Ascending aorta (tissue), 2 donors: ENCODE data around the gene ST7L. TPM values are rescaled to one million over a fixed set of nuclear protein-coding genes. Genes with fewer than 3 reads are reported as not detected.

Experiments
- DNase-seq, 2 donors: peaks; one replicate each; pipeline ENCODE4 v3.0.0-alpha.2; 2019; ENCODE audit warnings: low spot score in 2 of 2
- H3K27ac ChIP-seq, 2 donors: fragments of 200-600 bp; sonication (generic); one replicate each; pipeline ENCODE4 v1.5.1; 2016 to 2017; ENCODE audit warnings: mild to moderate bottlenecking in 1 of 2
- H3K27me3 ChIP-seq: fragments of 200-600 bp; sonication (generic); one replicate; pipeline ENCODE4 v1.5.1; 2017
- H3K36me3 ChIP-seq, 2 donors: fragments of 200-600 bp; sonication (generic); one replicate each; pipeline ENCODE4 v1.5.1; 2016
- H3K4me1 ChIP-seq, 2 donors: fragments of 200-600 bp; sonication (generic); one replicate each; pipeline ENCODE4 v1.5.1; 2016 to 2017; ENCODE audit warnings: mild to moderate bottlenecking in 1 of 2
- H3K4me3 ChIP-seq, 2 donors: fragments of 200-600 bp; sonication (generic); one replicate each; pipeline ENCODE4 v1.5.1; 2016 to 2017; ENCODE audit warnings: mild to moderate bottlenecking in 1 of 2
- H3K9me3 ChIP-seq, 2 donors: fragments of 200-600 bp; sonication (generic); one replicate each; pipeline ENCODE4 v1.5.1; 2016
- intact Hi-C: fragments of 100-400 bp; cut with DNase I; formaldehyde crosslinking; loops from one replicate; pipeline ENCODE4 v1.15.1; 2023
- total RNA-seq: library from RNA; depleted of rRNA; stranded (reverse); fragments of >200 nt; gene quantifications from one replicate; pipeline ENCODE4 v1.1.0, GENCODE V29; 2016
- TF ChIP-seq, protein P1 (sequence below), 3 experiments: fragments of 200-600 bp in 2 of 3; fragments of 450-650 bp in 1 of 3; sonication (generic) in 2 of 3; IDR thresholded peaks; one replicate each; pipeline ENCODE4 v1.5.1; 2016 to 2019; ENCODE audit warnings: antibody characterized with exemption in 3 of 3, mild to moderate bottlenecking in 1 of 3, moderate library complexity in 1 of 3

ST7L gene
- total RNA-seq, 1 donor from 2014 or later, result 4.0 TPM

DNA sequence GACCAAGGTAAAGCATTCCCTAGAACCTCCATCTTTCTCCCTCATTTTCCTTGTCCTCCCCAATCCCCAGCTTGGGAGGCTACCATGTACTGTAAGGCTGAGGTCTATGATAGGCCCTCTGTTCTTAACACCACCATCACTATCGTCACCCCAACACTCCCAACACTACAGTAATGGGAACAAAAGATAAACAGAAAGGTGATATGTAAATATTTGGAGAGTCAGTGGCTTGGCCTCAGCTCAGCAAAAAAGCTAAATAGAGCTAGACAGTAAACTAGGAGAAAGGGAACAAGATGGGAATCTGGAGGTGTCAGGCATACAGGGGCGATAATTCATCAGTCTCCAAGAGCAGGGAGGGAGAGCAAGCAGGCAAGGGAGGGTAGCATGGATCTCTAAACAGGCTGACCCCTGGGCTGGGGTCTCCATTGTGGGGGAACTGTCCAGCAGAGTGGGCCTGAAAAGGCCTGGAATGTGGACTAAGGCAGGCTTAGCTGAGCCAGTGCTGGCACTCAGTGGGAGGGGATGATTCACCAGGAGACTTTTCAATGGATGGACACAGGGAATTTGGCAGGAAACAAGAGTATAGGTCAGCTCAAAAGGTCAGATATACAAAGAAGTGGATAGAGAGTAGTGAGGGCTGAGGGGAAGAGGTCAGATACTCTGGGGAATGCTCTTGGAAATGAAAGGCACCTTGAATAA, 103.5 kb downstream of the ST7L start:
- Histone ChIP-seq H3K27me3 (no peaks in the 10 kb centered on the region), H3K4me3 (no peak overlapping the region), H3K4me1 (no peaks in the 10 kb centered on the region), H3K36me3 (peaks cover 0 to 9% of the 10 kb centered on the region in 2 donors), H3K9me3 (no peaks in the 10 kb centered on the region), H3K27ac (no peak overlapping the region)
- intact Hi-C loops, result no loop called here
- no peak for DNase-seq
- TF ChIP-seq, protein P1, sequence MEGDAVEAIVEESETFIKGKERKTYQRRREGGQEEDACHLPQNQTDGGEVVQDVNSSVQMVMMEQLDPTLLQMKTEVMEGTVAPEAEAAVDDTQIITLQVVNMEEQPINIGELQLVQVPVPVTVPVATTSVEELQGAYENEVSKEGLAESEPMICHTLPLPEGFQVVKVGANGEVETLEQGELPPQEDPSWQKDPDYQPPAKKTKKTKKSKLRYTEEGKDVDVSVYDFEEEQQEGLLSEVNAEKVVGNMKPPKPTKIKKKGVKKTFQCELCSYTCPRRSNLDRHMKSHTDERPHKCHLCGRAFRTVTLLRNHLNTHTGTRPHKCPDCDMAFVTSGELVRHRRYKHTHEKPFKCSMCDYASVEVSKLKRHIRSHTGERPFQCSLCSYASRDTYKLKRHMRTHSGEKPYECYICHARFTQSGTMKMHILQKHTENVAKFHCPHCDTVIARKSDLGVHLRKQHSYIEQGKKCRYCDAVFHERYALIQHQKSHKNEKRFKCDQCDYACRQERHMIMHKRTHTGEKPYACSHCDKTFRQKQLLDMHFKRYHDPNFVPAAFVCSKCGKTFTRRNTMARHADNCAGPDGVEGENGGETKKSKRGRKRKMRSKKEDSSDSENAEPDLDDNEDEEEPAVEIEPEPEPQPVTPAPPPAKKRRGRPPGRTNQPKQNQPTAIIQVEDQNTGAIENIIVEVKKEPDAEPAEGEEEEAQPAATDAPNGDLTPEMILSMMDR (IDR thresholded peaks at IDR 0.05), result no peak

DNA sequence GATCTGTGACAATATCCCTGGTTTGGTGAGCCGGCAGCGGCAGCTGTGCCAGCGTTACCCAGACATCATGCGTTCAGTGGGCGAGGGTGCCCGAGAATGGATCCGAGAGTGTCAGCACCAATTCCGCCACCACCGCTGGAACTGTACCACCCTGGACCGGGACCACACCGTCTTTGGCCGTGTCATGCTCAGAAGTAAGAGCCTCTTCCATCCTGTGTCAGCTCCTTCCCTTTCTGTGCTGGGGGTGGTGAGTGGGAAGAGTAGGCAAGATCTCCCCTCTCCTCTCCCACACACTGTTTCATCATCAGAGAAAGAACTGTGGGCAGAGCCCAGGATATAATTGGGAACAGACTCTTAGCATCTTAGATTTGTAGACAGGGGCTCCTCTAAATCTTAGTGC, 104.0 kb downstream of the ST7L start:
- no peaks in the 10 kb centered on the region for H3K9me3 ChIP-seq
- H3K4me3 ChIP-seq, result no peak overlapping the region
- no peaks in the 10 kb centered on the region for H3K4me1 ChIP-seq
- intact Hi-C loops, result no loop called here
- DNase-seq, result no peak
- TF ChIP-seq, protein P1 (IDR thresholded peaks at IDR 0.05), result no peak
- no peak overlapping the region for H3K27ac ChIP-seq
- no peaks in the 10 kb centered on the region for H3K27me3 ChIP-seq
- H3K36me3 ChIP-seq, result peaks cover 0 to 6% of the 10 kb centered on the region in 2 donors

DNA sequence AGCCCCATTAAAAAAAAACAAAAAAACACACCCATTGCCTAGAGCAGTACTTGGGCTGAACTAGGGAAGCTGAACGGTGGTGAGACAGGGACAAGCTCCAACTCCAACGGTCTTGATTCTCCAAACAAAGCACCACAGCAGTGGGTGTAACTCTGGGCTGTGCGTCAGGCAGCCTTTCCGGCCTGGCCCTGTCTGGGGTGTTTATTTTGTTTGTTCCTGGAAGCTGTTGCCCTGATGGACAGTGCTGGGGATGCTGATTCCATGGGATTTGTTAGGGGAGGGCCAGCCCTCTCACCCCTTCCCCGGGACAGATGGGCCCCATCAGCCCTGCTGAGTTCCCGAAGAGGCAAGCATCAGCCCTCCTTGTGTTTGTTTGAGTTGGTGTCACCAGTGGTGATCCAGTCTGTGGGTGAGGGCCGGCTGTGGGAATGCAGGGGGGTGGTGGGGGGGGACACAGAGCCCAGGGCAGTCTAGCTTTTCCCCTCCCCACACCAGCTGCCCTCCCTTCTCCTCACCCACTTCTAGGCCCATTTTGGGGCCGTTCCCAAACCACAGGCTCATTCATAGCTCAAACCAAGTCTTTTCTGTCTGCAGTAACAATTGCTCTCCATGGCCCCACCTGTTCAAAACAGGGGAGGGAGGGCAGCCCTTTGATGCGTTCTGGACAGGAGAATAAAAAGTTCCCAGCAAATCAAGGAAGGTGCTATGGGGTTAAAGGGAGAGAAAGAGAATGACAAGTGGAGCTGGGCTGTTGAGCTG, 105.7 kb downstream of the ST7L start:
- peak in 1 of 2 donors; percentile 66 for DNase-seq

DNA sequence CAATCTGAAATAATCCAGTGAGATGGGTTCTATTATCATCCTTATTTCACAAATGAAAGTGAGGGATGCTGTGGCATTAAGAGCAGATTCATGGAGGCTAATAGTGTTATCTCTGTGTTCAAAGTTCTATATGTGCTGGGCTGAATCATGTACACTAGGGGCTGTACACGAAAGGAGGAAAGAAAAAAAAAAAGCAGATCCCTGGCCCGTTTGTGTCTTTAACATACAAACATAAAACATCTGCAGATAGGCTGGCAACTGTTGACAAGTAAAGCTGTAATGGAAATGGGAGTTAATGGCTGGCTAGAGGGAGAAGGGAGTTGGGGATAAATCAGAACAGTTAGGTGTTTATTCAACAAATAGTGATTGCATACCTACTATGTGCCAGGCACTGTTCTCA, 107.0 kb downstream of the ST7L start:
- Histone ChIP-seq H3K27me3 (no peaks in the 10 kb centered on the region), H3K4me1 (peaks cover 4 to 11% of the 10 kb centered on the region in 2 donors), H3K36me3 (no peaks in the 10 kb centered on the region), H3K9me3 (no peaks in the 10 kb centered on the region), H3K27ac (peak overlapping the region in 1 of 2 donors; percentile 72), H3K4me3 (no peak overlapping the region)
- TF ChIP-seq, protein P1 (IDR thresholded peaks at IDR 0.05), result no peak
- intact Hi-C loops, result no loop called here
- no peak for DNase-seq

More for the DNA sequence above, 105.7 kb downstream of the ST7L start:
- no peaks in the 10 kb centered on the region for H3K27me3 ChIP-seq
- no peaks in the 10 kb centered on the region for H3K9me3 ChIP-seq
- TF ChIP-seq, protein P1 (IDR thresholded peaks at IDR 0.05), result no peak
- no peak overlapping the region for H3K4me3 ChIP-seq
- H3K27ac ChIP-seq, result peak overlapping the region; percentile 61 to 72
- peaks cover 0 to 6% of the 10 kb centered on the region in 2 donors for H3K36me3 ChIP-seq
- intact Hi-C loops, result no loop called here
- peaks cover 2 to 3% of the 10 kb centered on the region in 2 donors for H3K4me1 ChIP-seq

DNA sequence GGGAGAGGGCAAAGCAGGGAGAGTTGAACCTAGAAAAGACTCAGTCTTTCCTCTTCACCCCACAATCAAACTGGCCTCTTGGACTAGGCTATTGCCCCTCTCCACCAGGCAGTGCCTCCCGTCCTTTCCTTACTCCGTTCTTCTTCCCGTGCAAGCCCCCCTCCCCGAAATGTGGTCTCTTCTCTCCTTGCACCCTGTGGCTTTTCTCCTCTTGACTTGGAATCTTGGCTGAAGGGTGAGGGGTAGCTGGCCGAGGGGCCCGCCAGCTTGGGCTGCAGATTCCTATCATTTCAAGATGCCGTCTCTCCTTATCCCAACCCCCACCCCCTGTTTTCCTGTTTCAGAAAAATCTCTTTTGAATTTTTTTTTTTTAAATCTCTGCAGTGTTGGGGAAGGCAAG, 108.6 kb downstream of the ST7L start:
- Histone ChIP-seq H3K27ac (no peak overlapping the region), H3K4me1 (peaks cover 4 to 11% of the 10 kb centered on the region in 2 donors), H3K9me3 (no peaks in the 10 kb centered on the region), H3K27me3 (no peaks in the 10 kb centered on the region), H3K36me3 (no peaks in the 10 kb centered on the region), H3K4me3 (peak overlapping the region in 1 of 2 donors; percentile 76)
- DNase-seq, result no peak
- intact Hi-C loops, result no loop called here
- TF ChIP-seq, protein P1 (IDR thresholded peaks at IDR 0.05), result no peak
